Measurements from ENCODE around the gene ASIP.

DNA sequence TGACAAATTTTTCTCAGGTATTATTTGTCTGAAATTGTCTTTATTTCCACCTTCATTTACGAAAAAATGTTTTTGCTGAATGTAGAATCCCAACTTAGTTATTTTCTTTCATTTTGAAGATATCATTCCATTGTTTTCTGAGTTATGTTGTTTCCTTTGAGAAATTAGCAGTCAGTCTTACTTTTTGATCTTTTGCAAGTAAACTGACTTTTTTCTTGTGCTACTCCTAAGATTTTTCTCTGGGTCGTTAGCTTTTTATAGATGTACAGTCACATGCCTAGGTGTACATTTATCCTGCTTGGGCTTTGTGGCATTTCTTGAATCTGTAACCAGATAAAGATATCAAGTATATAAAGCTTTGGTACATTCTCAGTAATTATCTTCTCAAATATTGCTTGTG, 29.6 kb upstream of the ASIP start:
- TF ChIP-seq RARB (CRISPR knock-in tag; IDR thresholded peaks at IDR 0.05) (no peak), BACH2 (CRISPR knock-in tag; IDR thresholded peaks at IDR 0.05; ENCODE audit: borderline replicate concordance) (no peak), ZNF70 (CRISPR knock-in tag; IDR thresholded peaks at IDR 0.05) (no peak), ZNF8 (CRISPR knock-in tag; IDR thresholded peaks at IDR 0.05) (no peak)
- TF ChIP-seq, protein P1, sequence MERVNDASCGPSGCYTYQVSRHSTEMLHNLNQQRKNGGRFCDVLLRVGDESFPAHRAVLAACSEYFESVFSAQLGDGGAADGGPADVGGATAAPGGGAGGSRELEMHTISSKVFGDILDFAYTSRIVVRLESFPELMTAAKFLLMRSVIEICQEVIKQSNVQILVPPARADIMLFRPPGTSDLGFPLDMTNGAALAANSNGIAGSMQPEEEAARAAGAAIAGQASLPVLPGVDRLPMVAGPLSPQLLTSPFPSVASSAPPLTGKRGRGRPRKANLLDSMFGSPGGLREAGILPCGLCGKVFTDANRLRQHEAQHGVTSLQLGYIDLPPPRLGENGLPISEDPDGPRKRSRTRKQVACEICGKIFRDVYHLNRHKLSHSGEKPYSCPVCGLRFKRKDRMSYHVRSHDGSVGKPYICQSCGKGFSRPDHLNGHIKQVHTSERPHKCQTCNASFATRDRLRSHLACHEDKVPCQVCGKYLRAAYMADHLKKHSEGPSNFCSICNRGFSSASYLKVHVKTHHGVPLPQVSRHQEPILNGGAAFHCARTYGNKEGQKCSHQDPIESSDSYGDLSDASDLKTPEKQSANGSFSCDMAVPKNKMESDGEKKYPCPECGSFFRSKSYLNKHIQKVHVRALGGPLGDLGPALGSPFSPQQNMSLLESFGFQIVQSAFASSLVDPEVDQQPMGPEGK (CRISPR knock-in tag; IDR thresholded peaks at IDR 0.05; ENCODE audit: borderline replicate concordance), result no peak
- TF ChIP-seq, protein P2, sequence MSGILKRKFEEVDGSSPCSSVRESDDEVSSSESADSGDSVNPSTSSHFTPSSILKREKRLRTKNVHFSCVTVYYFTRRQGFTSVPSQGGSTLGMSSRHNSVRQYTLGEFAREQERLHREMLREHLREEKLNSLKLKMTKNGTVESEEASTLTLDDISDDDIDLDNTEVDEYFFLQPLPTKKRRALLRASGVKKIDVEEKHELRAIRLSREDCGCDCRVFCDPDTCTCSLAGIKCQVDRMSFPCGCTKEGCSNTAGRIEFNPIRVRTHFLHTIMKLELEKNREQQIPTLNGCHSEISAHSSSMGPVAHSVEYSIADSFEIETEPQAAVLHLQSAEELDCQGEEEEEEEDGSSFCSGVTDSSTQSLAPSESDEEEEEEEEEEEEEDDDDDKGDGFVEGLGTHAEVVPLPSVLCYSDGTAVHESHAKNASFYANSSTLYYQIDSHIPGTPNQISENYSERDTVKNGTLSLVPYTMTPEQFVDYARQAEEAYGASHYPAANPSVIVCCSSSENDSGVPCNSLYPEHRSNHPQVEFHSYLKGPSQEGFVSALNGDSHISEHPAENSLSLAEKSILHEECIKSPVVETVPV (CRISPR knock-in tag; IDR thresholded peaks at IDR 0.05), result no peak

Data from SK-N-SH treated with all-trans-retinoic acid at 6 μM for 48 hours (cell line).